ENCODE results near the gene NAPG.

NAPG gene

GRCh38 chr18:10482985-10483949, 42.6 kb upstream of the NAPG start:
- no peak for DNase-seq (ENCODE audit: low read depth)
- no peak for TF ChIP-seq CTCF (conservative IDR thresholded peaks at IDR 0.05; ENCODE audit: low read length)
- H3K4me3 ChIP-seq (ENCODE audit: low read length) = no peak overlapping the region

GRCh38 chr18:10485475-10485874, 40.4 kb upstream of the NAPG start:
- H3K4me3 ChIP-seq (ENCODE audit: low read length) = no peak overlapping the region
- no peak for TF ChIP-seq CTCF (conservative IDR thresholded peaks at IDR 0.05; ENCODE audit: low read length)
- DNase-seq (ENCODE audit: low read depth) = no peak

- no peak for DNase-seq (ENCODE audit: low read depth)
- no peak for TF ChIP-seq CTCF (conservative IDR thresholded peaks at IDR 0.05; ENCODE audit: low read length)
- H3K4me3 ChIP-seq (ENCODE audit: low read length) = no peak overlapping the region
Measured at GRCh38 chr18:10486362-10486761, 39.5 kb upstream of the NAPG start.

- TF ChIP-seq CTCF (conservative IDR thresholded peaks at IDR 0.05; ENCODE audit: low read length) = no peak
- DNase-seq (ENCODE audit: low read depth) = no peak
- no peak overlapping the region for H3K4me3 ChIP-seq (ENCODE audit: low read length)
Measured at GRCh38 chr18:10487154-10487553, 38.7 kb upstream of the NAPG start.

GRCh38 chr18:10488017-10488416, 37.8 kb upstream of the NAPG start:
- DNase-seq (ENCODE audit: low read depth) = peak; percentile 21
- TF ChIP-seq CTCF (conservative IDR thresholded peaks at IDR 0.05; ENCODE audit: low read length) = no peak
- no peak overlapping the region for H3K4me3 ChIP-seq (ENCODE audit: low read length)

- H3K4me3 ChIP-seq (ENCODE audit: low read length) = no peak overlapping the region
Measured at GRCh38 chr18:10490401-10491165, 35.2 kb upstream of the NAPG start.

More at GRCh38 chr18:10490401-10491165, 35.2 kb upstream of the NAPG start:
- TF ChIP-seq CTCF (conservative IDR thresholded peaks at IDR 0.05; ENCODE audit: low read length) = no peak
- no peak for DNase-seq (ENCODE audit: low read depth)
